Mucosa of descending colon (tissue), 3 donors: ENCODE data around the gene S100A9. TPM values are rescaled to one million over a fixed set of nuclear protein-coding genes. Genes with fewer than 3 reads are reported as not detected.
A peak's percentile ranks its signal among the peaks of the same experiment; 100 is the strongest.
"Not testable (repeated sequence)": the region's sequence is repeated elsewhere in the genome, so short reads cannot be mapped to it uniquely, and the experiment has no call there.

Experiments
- ATAC-seq: fragments of 200-7000 bp; cut with Tn5 transposase; one replicate; pipeline ENCODE4 v1.9.1; 2020; ENCODE audit warnings: mild to moderate bottlenecking, moderate library complexity
- DNase-seq, 3 donors: peaks; one replicate each; pipeline ENCODE4 v3.0.0-alpha.2; 2020
- H3K36me3 ChIP-seq: fragments of 200-600 bp; one replicate; pipeline ENCODE4 v1.8.0; 2021; ENCODE audit warnings: low read depth, mild to moderate bottlenecking
- H3K4me1 ChIP-seq: fragments of 200-600 bp; one replicate; pipeline ENCODE4 v1.8.0; 2021; ENCODE audit warnings: low read depth, mild to moderate bottlenecking
- H3K4me3 ChIP-seq: fragments of 200-600 bp; one replicate; pipeline ENCODE4 v1.8.0; 2021; ENCODE audit warnings: mild to moderate bottlenecking
- H3K9me3 ChIP-seq: fragments of 200-600 bp; one replicate; pipeline ENCODE4 v1.8.0; 2021; ENCODE audit warnings: mild to moderate bottlenecking
- CTCF ChIP-seq: fragments of 200-600 bp; IDR thresholded peaks from one replicate; pipeline ENCODE4 v1.8.0; 2022; ENCODE audit warnings: antibody characterized with exemption, mild to moderate bottlenecking
- intact Hi-C, 2 donors: fragments of 100-400 bp; cut with DNase I in 1 of 2; cut with micrococcal nuclease in 1 of 2; formaldehyde crosslinking; loops; one replicate each; pipeline versions ENCODE4 v1.11.0 to v1.11.1; 2022; cut with DNase I, micrococcal nuclease
- total RNA-seq, 3 donors: library from RNA; stranded (reverse); fragmentation: NEBNext Ultra II Directional in 2 of 3; extraction: Animal tissue kit (Norgen Biotek cat#: 25700) in 2 of 3; gene quantifications; one replicate each; pipeline versions ENCODE4 v1.2.1 to v1.2.4, GENCODE V29; 2021 to 2023
- donor health status: DM: no; HTN: no; CAD: no; lungs with moderate emphysema.
- donor health status: DM: no; HTN: no; CAD: no.
- donor health status: DM: no; HTN: yes; CAD: no.

The S100A9 gene
- total RNA-seq, 3 donors from 2014 or later, result 5.5 to 151 (median 75.0) TPM

- H3K4me1 ChIP-seq, result no peaks in the 10 kb centered on the region
- ATAC-seq (no peak), DNase-seq (no peak)
- no peaks in the 10 kb centered on the region for H3K36me3 ChIP-seq
- no peaks in the 10 kb centered on the region for H3K9me3 ChIP-seq
- no peak overlapping the region for H3K4me3 ChIP-seq
- intact Hi-C loops, result no loop called here
- TF ChIP-seq CTCF, result no peak
These were observed 44.6 kb downstream of the S100A9 start for GRCh38 chr1:153402226-153402625.

GRCh38 chr1:153403421-153404085, 45.9 kb downstream of the S100A9 start:
- H3K4me3 ChIP-seq, result no peak overlapping the region
- DNase-seq, result no peak
- no peak for TF ChIP-seq CTCF
- H3K36me3 ChIP-seq, result no peaks in the 10 kb centered on the region
- H3K4me1 ChIP-seq, result no peaks in the 10 kb centered on the region
- ATAC-seq, result no peak
- intact Hi-C loops, result no loop called here
- H3K9me3 ChIP-seq, result no peaks in the 10 kb centered on the region

GRCh38 chr1:153404086-153404635, 46.5 kb downstream of the S100A9 start:
- Histone ChIP-seq H3K4me3 (no peak overlapping the region), H3K9me3 (no peaks in the 10 kb centered on the region), H3K4me1 (no peaks in the 10 kb centered on the region), H3K36me3 (no peaks in the 10 kb centered on the region)
- ATAC-seq (no peak), DNase-seq (no peak)
- intact Hi-C loops, result no loop called here
- TF ChIP-seq CTCF, result no peak

- DNase-seq (peak in 2 of 3 donors; percentile 38 to 61), ATAC-seq (peak; percentile 79)
- Histone ChIP-seq H3K36me3 (no peaks in the 10 kb centered on the region), H3K9me3 (no peaks in the 10 kb centered on the region), H3K4me3 (no peak overlapping the region), H3K4me1 (no peaks in the 10 kb centered on the region)
- TF ChIP-seq CTCF, result no peak
- intact Hi-C loops, result no loop called here
These were observed 47.1 kb downstream of the S100A9 start for GRCh38 chr1:153404768-153405167.

DNA sequence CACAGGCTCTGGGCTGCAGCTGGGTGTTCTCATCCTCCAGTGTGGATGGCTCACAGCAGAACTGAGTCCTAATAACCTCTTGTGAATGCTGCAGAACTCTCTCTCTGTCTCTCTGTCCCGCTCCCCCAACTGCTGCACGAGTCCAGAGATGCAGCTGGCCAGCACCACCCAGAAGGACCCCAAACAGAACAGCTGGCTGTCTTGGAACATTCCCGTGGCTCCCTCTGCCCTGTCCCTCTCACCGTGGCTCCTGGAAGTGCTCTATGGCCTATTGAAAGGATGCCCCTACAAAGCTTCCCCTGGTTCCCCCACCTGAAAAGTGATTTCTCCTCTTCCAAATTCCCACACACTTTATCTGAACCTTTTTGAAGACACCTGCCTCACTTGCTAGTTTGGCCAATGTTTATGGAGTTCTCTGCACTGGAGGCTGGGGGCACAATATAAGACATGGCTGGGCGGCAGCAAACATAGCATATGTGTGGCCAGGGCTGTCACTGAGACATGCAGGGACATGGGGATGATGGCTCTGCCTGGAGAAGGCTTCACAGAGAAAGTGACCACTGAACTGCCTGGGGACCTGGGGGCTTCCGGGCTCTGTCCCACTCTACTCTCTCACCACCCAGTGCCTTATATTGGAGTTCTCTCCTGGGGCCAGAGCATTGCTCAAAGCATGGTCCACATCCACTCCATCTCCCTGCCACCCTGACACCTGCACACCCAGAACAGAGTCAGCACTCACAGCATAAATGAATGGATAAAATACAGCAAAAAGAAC, 48.4 kb downstream of the S100A9 start:
- intact Hi-C loops, result not testable (repeated sequence)

GRCh38 chr1:153407274-153407673, 49.6 kb downstream of the S100A9 start:
- DNase-seq, ATAC-seq, H3K4me3 ChIP-seq, H3K9me3 ChIP-seq, H3K4me1 ChIP-seq, H3K36me3 ChIP-seq, intact Hi-C loops: not testable (repeated sequence)

More for the DNA sequence above, 48.4 kb downstream of the S100A9 start:
- H3K36me3 ChIP-seq, H3K4me1 ChIP-seq, H3K4me3 ChIP-seq, DNase-seq, H3K9me3 ChIP-seq, ATAC-seq: not testable (repeated sequence)

Other genes starting within 250 kb of the S100A9 start
- not detected for gene SPRR2F, start 244.3 kb upstream of the S100A9 start, total RNA-seq
- gene SPRR2G, start 207.0 kb upstream of the S100A9 start, total RNA-seq, result not detected
- not detected for gene LELP1, start 154.4 kb upstream of the S100A9 start, total RNA-seq
- not detected for gene PRR9, start 140.3 kb upstream of the S100A9 start, total RNA-seq
- not detected for gene LORICRIN, start 98.2 kb upstream of the S100A9 start, total RNA-seq
- not detected for gene PGLYRP3, start 44.9 kb upstream of the S100A9 start, total RNA-seq
- gene PGLYRP4, start 9.0 kb upstream of the S100A9 start, total RNA-seq, result not detected
- 1 to 10 TPM in 1 of 3 donors, under 1 TPM in 1, not detected in 1; 0.87 to 1.5 TPM for gene S100A12, start 17.8 kb downstream of the S100A9 start, total RNA-seq
- 10 to 100 TPM in 2 of 3 donors, 1 to 10 TPM in 1; 3.4 to 90.6 (median 22.4) TPM for gene S100A8, start 33.2 kb downstream of the S100A9 start, total RNA-seq
- not detected for gene S100A7A, start 58.7 kb downstream of the S100A9 start, total RNA-seq
- gene S100A7, start 102.8 kb downstream of the S100A9 start, total RNA-seq, result not detected
- 1,000 to 10,000 TPM; 1,327 to 1,659 (median 1,382) TPM for gene S100A6, start 178.1 kb downstream of the S100A9 start, total RNA-seq
- gene S100A5, start 183.1 kb downstream of the S100A9 start, total RNA-seq, result not detected
- gene S100A4, start 188.0 kb downstream of the S100A9 start, total RNA-seq, result 100 to 1,000 TPM in 2 of 3 donors, 10 to 100 TPM in 1; 28.9 to 176 (median 141) TPM
- 1 to 10 TPM in 1 of 3 donors, under 1 TPM in 1, not detected in 1; 0.85 to 2.2 TPM for gene S100A3, start 191.4 kb downstream of the S100A9 start, total RNA-seq
- gene S100A2, start 208.0 kb downstream of the S100A9 start, total RNA-seq, result 1 to 10 TPM in 2 of 3 donors, not detected in 1; 1.3 to 1.9 TPM